HG02938 (cell line): ENCODE data around the gene ACADS.

Source experiments
- ATAC-seq: cut with Tn5 transposase; IDR thresholded peaks from one replicate; pipeline ENCODE4 v1.9.1; 2021; ENCODE audit warnings: mild to moderate bottlenecking, moderate library complexity; ENCODE audit not compliant: unreplicated experiment

ACADS gene

DNA sequence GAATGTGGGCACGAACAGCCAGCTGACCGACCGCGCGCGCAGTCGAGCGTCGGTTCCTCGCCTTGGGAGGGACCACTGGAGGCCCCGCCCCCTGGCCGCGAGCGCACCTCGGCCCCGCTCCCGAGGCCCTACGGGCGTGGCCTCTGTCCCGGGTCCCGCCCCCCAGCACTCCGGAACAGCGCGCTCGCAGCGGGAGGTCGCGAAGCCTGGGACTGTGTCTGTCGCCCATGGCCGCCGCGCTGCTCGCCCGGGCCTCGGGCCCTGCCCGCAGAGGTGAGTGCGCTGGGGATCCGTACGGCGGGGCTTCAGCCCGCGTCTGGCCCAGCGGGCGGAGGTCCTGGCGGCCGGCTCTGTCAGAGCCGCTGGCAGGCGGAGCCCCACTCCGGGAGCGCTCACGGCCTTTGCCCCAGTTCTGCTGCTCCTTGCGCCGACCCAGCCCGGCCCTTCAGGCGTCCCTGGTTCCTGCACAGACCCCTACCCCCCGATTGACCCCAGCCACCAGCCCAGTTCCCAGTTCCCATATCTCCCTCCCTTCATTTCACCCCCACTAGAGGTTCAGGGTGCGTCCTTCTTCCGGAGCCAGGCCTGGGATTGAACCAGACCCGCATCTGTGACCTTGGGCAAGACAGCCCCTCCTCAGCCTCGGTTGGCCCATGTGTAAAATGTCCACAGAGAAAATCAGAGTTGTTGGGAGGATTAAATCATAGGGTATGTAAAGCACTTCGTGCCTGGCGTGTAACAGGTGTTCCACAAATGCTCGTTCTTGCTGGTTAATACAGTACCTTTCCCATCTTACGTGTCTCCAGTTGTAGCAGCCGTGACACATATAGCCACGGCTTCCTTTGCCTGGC lies at the start of gene ACADS:
Gene ACADS, plus strand, starts transcription at position 168 of the 851 bp plus-strand sequence. Its CDS starts 60 bp downstream, at position 228.
- ATAC-seq, result peak; percentile 79

DNA sequence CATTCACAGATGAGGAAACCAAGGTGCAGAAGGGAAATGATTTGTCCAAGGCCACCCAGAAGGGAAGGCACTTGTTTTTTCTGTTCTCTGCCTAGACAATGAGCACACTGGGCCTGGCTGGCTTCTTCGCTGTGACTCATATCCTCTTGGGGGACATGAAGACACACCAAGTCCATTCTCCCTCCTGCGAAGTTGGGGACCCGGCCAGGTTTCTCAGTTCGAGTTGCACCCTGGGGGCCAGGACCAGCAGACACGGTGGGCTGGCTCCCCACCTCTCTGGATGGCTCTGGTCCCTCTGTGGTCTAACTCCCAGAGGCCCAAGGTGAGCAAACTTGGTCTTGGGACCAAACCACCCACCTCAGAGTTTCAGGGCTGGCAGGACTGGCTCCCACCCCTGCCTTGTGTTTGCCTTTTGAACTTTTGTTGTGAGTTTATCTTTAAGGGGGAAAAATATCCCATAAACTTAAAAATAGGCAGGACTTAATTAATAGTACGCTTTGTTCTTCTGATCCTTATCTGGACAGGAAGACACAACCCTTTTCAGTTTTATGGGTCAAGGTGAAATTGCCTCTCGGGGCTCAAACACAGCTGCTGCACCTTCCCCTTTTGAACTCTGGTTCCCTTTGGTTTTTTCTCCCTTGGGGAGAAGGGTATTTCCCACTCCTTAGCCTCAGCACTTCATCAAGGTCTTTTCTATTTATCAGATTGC lies 47.7 kb upstream of the ACADS start:
- no peak for ATAC-seq

DNA sequence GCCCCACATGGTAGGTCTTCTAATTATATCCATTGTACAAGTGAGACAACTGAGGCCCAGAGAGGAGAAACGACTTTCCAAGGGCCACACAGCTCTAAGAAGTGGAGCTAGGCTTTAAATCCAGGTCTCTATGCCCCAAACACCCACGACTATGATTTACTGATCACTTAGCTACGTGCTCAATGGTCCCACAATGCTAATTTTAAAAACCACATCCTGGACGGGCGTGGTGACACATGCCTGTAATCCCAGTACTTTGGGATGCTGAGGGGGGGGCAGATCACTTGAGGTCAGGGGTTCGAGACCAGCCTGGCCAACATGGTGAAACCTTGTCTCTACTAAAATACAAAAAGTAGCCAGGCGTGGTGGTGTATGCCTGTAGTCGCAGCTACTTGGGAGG lies 47.1 kb upstream of the ACADS start:
- ATAC-seq, result no peak

GRCh38 chr12:120680165-120680738 lies 45.4 kb upstream of the ACADS start:
- ATAC-seq, result no peak

- ATAC-seq, result no peak
Measured at GRCh38 chr12:120684523-120684932, 41.1 kb upstream of the ACADS start.

- no peak for ATAC-seq
Measured at GRCh38 chr12:120685522-120685921, 40.1 kb upstream of the ACADS start.

DNA sequence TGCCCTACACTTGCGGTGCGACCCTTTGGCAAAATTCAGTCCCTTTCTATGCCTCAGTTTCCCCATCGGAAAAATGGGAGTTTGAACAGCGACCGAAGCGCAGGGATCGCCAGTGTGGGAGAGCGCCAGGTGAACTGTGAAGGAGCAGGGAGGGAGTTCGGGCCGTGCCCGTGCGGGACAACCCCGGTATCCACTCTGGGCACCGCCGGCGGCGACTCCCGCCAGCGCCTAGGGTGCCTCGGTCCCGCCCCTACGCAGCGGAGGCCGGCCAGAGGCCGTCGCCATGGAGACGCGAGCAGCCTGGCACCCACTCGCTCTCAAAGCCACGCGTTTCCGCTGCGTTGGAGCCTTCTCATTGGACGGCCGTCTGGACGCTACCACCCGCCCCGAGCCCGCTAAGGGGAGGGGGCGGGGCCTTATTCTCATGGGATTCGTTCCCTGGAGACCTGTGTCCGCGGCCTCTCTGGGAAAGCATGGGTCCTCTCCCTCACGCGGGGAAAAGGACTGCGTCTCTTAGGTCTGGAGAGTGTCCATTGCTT lies 39.4 kb upstream of the ACADS start:
- ATAC-seq, result peak; percentile 63

DNA sequence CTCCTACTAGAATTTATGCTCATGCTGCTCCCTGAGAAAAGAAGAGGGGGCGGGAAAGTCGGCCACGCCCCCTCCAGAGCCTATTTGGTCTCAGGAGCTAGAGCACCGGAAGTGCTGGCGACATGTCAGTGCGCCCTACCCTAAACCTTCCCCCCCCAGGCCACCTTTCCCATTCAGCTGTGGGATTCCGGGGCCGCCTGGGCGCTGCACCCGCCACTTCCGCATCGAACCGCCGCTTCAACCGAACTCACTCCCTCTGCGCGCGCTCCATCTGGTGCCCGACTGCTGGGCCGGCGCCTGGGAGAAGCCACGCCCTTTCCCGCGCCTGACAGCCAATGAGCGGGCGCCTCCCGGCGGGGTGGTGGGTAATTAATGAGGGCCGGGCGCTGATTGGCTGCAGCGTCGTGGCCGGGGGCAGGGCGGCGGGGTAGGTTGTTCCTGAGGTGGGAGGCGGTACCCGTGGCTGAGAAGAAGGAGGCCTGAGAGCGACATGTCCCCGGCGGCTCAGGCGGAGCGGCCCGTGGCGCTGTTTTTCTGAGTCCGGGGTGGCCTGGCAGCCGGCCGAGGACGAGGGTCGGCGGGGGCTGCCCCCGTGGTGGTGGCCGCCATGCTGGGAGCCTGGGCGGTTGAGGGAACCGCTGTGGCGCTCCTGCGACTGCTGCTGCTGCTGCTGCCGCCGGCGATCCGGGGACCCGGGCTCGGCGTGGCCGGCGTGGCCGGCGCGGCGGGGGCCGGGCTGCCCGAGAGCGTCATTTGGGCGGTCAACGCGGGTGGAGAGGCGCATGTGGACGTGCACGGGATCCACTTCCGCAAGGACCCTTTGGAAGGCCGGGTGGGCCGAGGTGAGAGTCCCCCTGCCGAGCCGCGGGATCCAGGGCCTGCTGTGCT lies 38.7 kb upstream of the ACADS start, which contains the start of gene MLEC:
Gene MLEC, plus strand, starts transcription at position 460 of the 888 bp plus-strand sequence. Its CDS starts 148 bp downstream, at position 608.
- ATAC-seq, result peak; percentile 60

DNA sequence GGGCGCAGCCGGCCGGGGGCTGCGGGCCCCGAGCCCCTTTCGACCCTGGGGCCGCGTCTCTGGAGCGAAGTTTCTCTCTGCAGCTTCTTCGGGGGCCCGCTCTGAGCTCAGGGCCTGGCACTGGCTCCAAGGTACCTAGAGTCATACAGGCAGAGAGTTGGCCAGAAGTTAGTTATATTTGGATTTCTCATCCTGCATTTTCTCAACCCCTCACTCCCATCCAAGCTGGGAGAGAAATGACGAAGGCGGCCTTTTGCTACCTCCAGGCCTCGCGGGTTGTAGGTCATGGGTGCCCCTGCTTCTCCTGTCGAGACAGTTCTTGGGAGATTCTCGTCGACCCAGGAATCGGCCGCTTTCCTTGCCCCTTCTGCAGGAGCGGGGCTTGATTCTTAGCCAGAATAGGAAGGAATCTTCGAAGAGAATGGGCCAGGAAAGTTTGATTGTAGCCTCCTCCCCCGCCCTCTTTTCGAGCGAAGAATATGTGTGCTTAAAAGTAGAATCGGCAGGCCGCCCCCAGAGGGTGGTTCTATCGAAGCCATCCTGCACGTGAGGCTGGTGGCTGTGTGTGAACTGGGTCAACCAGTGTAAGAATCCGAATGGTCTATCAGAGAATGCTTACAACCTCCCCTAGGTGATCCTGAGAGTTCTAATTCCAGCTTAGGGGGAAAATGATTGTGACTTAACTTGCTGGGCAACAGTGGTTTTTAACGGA lies 37.9 kb upstream of the ACADS start:
- ATAC-seq, result no peak

- no peak for ATAC-seq
Measured at GRCh38 chr12:120688527-120689071, 37.0 kb upstream of the ACADS start.

DNA sequence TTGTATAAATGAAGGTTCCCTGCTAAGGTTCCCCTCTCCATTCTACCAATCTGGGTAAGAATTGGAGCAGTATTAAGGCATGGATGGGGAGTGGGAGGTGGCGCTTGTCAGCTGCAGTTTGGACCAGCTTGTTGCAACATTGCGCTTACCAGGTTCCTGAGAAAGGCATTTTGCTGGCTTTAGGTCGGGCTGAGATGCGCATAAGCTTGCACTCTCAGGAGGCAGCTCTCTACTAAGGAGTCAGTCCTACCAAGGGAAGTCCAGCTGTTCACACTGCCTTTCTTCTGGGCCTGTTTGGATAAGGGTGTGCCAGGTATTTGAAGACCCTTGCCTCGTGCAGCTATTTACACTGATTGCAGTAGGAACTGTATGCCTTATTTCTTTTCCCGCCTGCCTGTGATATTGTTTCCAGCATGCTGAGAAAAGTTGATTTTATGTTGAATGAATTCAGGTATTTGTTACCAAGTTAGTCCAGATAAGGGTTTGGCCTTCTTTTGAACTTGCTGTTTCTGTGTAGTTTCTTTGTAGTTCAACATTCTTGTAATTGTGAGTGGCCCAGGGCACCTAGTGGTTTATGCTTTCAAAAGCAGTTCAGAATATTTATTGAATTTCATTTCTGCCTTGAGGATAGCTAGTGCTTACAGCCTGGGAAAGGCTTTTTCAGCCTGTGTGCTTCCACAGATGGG lies 36.1 kb upstream of the ACADS start:
- ATAC-seq, result no peak

DNA sequence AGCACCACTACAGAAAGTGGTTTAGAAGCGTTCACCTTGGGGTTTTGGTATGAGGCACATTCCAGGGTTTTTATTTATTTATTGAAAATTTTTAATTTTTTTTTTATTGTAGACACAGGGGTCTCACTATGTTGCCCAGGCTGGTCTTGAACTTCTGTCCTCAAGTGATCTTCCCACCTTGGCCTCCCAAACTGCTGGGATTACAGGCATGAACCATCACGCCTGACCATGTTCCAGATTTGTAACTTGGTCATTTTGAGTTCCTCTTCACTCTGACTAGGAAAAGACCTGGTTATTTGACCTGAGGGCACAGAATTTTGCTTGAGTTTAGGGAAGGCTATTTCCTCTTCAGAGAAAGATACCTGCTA lies 35.6 kb upstream of the ACADS start:
- ATAC-seq, result no peak

DNA sequence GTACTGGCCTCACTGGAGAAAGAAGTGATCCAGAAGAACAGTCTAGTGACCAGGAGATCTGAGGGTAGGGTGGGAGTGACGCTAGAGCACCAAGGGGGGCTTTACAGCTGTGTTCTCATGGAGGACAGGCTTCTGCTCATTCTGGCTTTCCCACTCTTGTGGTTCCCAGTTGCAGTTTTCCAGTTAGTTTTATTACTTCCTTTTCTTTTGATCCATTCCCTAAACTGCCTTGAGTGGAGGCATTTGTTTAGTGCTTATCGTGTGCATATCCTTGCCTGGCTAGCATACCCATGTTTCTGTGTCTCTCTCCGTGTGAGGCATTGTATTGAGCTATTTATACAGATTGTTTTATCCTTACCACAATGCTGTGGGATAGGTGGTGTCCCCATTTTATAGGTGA lies 34.6 kb upstream of the ACADS start:
- ATAC-seq, result no peak

- ATAC-seq, result no peak
Measured at GRCh38 chr12:120692524-120693033, 33.0 kb upstream of the ACADS start.

DNA sequence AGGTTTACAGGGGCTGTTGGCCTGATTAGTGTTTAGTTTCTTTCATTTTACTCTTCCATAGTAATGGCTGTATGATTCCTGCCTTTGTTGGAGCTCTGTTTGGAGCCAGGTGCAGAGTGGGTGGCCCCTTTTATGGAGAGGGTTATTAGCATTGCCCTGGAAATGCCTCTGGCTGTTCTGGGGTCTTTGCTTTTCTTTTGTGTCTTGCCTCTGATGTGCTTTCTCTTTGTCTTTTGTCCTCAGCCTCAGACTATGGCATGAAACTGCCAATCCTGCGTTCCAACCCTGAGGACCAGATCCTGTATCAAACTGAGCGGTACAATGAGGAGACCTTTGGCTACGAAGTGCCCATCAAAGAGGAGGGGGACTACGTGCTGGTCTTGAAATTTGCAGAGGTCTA lies 31.8 kb upstream of the ACADS start:
- ATAC-seq, result no peak

DNA sequence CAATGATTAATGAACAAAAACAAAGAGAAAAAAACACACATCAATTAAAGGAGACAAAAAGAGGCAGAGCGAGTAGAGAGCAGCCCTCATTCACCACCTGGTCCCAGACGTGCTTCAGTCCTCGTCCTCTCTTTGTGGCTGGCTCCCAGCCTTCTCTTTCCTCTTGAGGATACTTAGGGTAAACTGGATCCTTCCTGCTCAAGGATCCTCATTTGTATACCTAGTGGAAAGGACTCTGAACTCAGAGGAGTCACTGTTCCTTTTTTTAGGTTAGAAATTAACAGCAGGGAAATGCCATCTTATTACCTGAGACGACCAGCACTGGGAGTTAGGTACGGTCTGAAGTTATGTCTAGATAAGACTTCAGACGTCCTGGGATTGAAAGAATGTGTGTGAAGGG lies 29.0 kb upstream of the ACADS start:
- no peak for ATAC-seq

DNA sequence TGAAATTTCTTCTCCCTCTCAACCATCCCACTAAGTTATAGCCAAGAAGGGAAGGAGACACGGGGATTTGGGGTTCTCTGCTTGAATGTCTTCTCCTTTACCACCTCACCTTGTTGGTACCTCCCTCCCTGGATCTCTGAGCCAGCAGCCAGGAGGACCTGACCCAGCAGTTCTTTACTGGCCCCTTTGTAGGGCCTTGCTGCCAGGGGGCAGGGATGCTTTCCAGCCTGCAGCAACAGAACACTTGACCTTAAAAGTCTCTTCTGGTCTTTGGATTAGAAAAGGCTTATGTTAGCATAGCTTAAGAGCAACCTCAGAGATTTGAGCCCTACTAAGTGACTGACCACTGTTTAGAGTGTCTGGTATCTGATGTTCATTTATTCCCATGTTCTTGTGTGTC lies 28.3 kb upstream of the ACADS start:
- no peak for ATAC-seq

GRCh38 chr12:120698665-120699064 lies 27.0 kb upstream of the ACADS start:
- ATAC-seq, result no peak

GRCh38 chr12:120699553-120699952 lies 26.1 kb upstream of the ACADS start:
- no peak for ATAC-seq
